Smooth muscle cell (in vitro differentiated cells): ENCODE results near the gene CDC45. TPM values are rescaled to one million over a fixed set of nuclear protein-coding genes. Genes with fewer than 3 reads are reported as not detected.
A peak's percentile ranks its signal among the peaks of the same experiment; 100 is the strongest.

ENCODE experiments used
- DNase-seq: peaks from one replicate; lab custom pipeline; 2025; ENCODE audit not compliant: unreplicated experiment; lab: John Stamatoyannopoulos, UW
- H2AFZ ChIP-seq: fragments of 200-600 bp; sonication (generic); 2 replicates; pipeline ENCODE4 v1.6.0; 2016; ENCODE audit warnings: antibody characterized with exemption, low read depth, mild to moderate bottlenecking
- H3F3A ChIP-seq: fragments of 200-600 bp; sonication (generic); 2 replicates; pipeline ENCODE4 v1.6.0; 2017; ENCODE audit warnings: antibody characterized with exemption, low read depth
- H3K27ac ChIP-seq: fragments of 200-600 bp; sonication (generic); 2 replicates; pipeline ENCODE4 v1.5.1; 2016; ENCODE audit warnings: low read depth, mild to moderate bottlenecking
- H3K27me3 ChIP-seq: fragments of 200-600 bp; sonication (generic); 2 replicates; pipeline ENCODE4 v1.6.1; 2016; ENCODE audit warnings: low read depth, mild to moderate bottlenecking
- H3K36me3 ChIP-seq: fragments of 200-600 bp; sonication (generic); 2 replicates; pipeline ENCODE4 v1.5.1; 2016; ENCODE audit warnings: low read depth
- H3K4me1 ChIP-seq: fragments of 200-600 bp; sonication (generic); 2 replicates; pipeline ENCODE4 v1.5.1; 2016; ENCODE audit warnings: low read depth
- H3K4me2 ChIP-seq: fragments of 200-600 bp; sonication (generic); 2 replicates; pipeline ENCODE4 v1.6.0; 2016; ENCODE audit warnings: mild to moderate bottlenecking
- H3K4me3 ChIP-seq: fragments of 200-600 bp; sonication (generic); 2 replicates; pipeline ENCODE4 v1.5.1; 2016; ENCODE audit warnings: mild to moderate bottlenecking
- H3K79me2 ChIP-seq: fragments of 200-600 bp; sonication (generic); 2 replicates; pipeline ENCODE4 v1.6.0; 2016; ENCODE audit warnings: low read depth, mild to moderate bottlenecking
- H3K9ac ChIP-seq: fragments of 200-600 bp; sonication (generic); 2 replicates; pipeline ENCODE4 v1.6.0; 2016; ENCODE audit warnings: low read depth
- H3K9me3 ChIP-seq: fragments of 200-600 bp; sonication (generic); replicated peaks from 2 replicates; pipeline ENCODE4 v1.5.1; 2016; ENCODE audit warnings: low read depth
- H4K20me1 ChIP-seq: fragments of 200-600 bp; sonication (generic); 2 replicates; pipeline ENCODE4 v1.6.0; 2016; ENCODE audit warnings: low read depth
- WGBS: methylation state at CpG from one replicate; pipeline ENCODE4 v1.1.7; 2016; ENCODE audit warnings: low lambda C conversion rate; 5-methylcytosine and 5-hydroxymethylcytosine counted together
- polyA plus RNA-seq: library from polyadenylated mRNA; unstranded; fragments of >200 nt; fragmentation: Nextera tagmentation; extraction: Ambion mirVana; gene quantifications from 2 replicates; pipeline ENCODE4 v1.2.1, GENCODE V29; 2016
- total RNA-seq: library from RNA; depleted of rRNA; stranded (reverse); fragments of >200 nt; gene quantifications from 2 replicates; pipeline ENCODE4 v1.2.3, GENCODE V29; 2014
- TF ChIP-seq, protein P1 (sequence below): fragments of 200-600 bp; sonication (generic); IDR thresholded peaks from 2 replicates; pipeline ENCODE4 v1.5.1; 2017; ENCODE audit warnings: borderline replicate concordance, mild to moderate bottlenecking, antibody characterized with exemption; ENCODE audit not compliant: insufficient read depth, poor library complexity, severe bottlenecking

CDC45 gene
- total and polyA plus RNA-seq, 2 experiments from 2014 or later, result 9.3 to 13.7 TPM

DNA sequence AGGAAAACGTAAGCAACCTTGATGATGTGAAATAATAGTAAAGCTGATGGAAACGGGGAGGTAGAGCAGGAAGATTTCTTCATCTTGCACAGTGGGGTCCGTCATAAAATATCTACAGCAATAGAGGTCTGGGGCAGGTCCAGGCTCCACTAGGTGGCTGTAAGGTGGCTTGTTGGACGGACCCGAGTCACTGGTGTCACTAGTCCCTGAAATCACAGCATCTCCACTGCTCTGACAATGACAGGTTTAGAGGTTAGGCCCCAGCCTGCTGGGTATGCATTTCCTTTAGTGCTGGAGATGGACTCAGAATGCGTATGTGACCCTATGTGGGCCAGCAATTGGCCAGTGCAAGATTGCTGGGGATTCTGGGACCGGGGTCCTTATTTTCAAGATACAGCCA is 69.7 kb downstream of the CDC45 start:
- DNase-seq, result no peak
- no peaks in the 10 kb centered on the region for H3K36me3 ChIP-seq
- WGBS, result 87% methylated on average over 7 of the region's 7 CpGs
- H3K9me3 ChIP-seq, result no peaks in the 10 kb centered on the region
- H3K4me3 ChIP-seq, result no peak overlapping the region
- H3F3A ChIP-seq, result no peaks in the 10 kb centered on the region
- H3K4me1 ChIP-seq, result no peaks in the 10 kb centered on the region
- no peaks in the 10 kb centered on the region for H3K27me3 ChIP-seq
- TF ChIP-seq, protein P1, sequence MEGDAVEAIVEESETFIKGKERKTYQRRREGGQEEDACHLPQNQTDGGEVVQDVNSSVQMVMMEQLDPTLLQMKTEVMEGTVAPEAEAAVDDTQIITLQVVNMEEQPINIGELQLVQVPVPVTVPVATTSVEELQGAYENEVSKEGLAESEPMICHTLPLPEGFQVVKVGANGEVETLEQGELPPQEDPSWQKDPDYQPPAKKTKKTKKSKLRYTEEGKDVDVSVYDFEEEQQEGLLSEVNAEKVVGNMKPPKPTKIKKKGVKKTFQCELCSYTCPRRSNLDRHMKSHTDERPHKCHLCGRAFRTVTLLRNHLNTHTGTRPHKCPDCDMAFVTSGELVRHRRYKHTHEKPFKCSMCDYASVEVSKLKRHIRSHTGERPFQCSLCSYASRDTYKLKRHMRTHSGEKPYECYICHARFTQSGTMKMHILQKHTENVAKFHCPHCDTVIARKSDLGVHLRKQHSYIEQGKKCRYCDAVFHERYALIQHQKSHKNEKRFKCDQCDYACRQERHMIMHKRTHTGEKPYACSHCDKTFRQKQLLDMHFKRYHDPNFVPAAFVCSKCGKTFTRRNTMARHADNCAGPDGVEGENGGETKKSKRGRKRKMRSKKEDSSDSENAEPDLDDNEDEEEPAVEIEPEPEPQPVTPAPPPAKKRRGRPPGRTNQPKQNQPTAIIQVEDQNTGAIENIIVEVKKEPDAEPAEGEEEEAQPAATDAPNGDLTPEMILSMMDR, result no peak
- no peaks in the 10 kb centered on the region for H4K20me1 ChIP-seq
- no peak overlapping the region for H3K4me2 ChIP-seq
- no peak overlapping the region for H2AFZ ChIP-seq
- no peak overlapping the region for H3K27ac ChIP-seq
- no peak overlapping the region for H3K9ac ChIP-seq
- H3K79me2 ChIP-seq, result no peaks in the 10 kb centered on the region

DNA sequence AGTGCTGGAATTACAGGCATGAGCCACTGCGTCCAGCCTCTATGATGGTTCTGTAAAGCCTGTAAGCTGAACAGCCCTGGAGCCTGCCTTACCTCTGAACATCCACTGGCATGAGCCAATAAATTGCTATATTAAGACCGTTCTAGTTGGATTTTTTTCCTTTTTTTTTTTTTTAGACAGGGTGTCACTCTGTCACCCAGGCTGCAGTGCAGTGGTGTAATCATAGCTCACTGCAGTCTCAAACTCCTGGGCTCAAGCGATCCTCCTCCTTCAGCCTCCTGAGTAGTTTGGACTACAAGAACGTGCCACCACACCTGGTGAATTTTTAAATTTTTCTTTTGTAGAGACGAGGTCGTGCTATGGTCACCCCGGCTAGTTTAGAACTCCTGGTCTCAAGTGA is 70.7 kb downstream of the CDC45 start:
- WGBS, result 97% methylated on average over 7 of the region's 7 CpGs
- Histone ChIP-seq H3K36me3 (no peaks in the 10 kb centered on the region), H3K9me3 (no peaks in the 10 kb centered on the region), H3K27me3 (no peaks in the 10 kb centered on the region), H3K27ac (no peak overlapping the region), H3K79me2 (no peaks in the 10 kb centered on the region), H3K4me3 (no peak overlapping the region), H3K4me2 (no peak overlapping the region), H3F3A (no peaks in the 10 kb centered on the region), H3K9ac (no peak overlapping the region), H4K20me1 (no peaks in the 10 kb centered on the region), H2AFZ (no peak overlapping the region), H3K4me1 (no peaks in the 10 kb centered on the region)
- DNase-seq, result no peak
- TF ChIP-seq, protein P1, result no peak

DNA sequence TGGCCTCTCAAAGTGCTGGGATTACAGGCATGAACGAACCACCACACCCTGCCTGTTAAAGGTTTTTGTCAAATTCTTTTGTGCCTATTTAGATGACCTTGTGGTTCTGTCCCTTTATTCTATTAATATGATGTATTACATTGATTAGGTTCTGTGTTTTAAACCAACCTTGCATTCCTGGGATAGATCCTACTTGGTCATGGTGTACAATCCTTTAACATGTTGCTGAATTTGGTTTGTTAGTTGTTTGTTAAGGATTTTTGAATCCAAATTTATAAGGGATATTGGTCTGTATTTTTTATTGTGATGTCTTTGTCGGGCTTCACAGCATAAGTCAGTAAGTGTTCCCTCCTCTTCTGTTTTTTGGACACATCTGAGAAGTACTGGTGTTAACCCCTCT is 73.5 kb downstream of the CDC45 start:
- Histone ChIP-seq H3K4me1 (no peaks in the 10 kb centered on the region), H3K27me3 (no peaks in the 10 kb centered on the region), H3K4me3 (no peak overlapping the region), H3K79me2 (no peaks in the 10 kb centered on the region), H3K9ac (no peak overlapping the region), H3F3A (no peaks in the 10 kb centered on the region), H2AFZ (no peak overlapping the region), H3K9me3 (no peaks in the 10 kb centered on the region), H3K36me3 (no peaks in the 10 kb centered on the region), H3K4me2 (no peak overlapping the region), H3K27ac (no peak overlapping the region), H4K20me1 (no peaks in the 10 kb centered on the region)
- TF ChIP-seq, protein P1, result no peak
- 98% methylated on average over 2 of the region's 2 CpGs for WGBS
- no peak for DNase-seq

DNA sequence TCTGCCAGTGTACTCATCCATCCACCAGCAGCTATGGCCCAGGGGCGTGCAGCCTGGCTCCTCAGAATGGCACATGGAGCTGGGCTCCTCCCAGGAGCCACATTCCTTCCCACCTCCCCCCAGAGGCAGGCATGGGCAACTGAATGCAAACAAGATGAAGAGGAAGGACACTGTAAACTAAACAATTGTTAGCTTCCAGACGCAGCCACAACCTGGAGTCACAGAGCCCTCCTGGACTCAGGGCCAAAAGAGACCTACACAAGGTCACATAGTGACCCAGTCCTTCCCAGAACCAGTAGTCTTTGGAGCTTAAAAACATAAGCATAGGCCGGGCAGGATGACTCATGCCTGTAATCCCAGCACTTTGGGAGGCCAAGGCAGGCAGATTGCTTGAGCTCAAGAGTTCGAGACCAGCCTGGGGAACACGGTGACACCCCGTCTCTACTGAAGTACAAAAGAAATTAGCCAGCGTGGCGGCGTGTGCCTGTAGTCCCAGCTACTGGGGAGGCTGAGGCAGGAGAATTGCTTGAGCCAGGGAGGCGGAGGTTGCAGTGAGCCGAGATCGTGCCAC is 75.2 kb downstream of the CDC45 start:
- Histone ChIP-seq H3K4me3 (no peak overlapping the region), H3K27me3 (no peaks in the 10 kb centered on the region), H3K9me3 (no peaks in the 10 kb centered on the region), H3K4me2 (no peak overlapping the region), H4K20me1 (no peaks in the 10 kb centered on the region), H3K79me2 (no peaks in the 10 kb centered on the region), H3K4me1 (no peaks in the 10 kb centered on the region), H3K9ac (no peak overlapping the region), H3K27ac (no peak overlapping the region), H3F3A (no peaks in the 10 kb centered on the region), H3K36me3 (no peaks in the 10 kb centered on the region), H2AFZ (no peak overlapping the region)
- WGBS, result 71% methylated on average over 12 of the region's 12 CpGs
- no peak for DNase-seq
- TF ChIP-seq, protein P1, result peak; percentile 6
